ENCODE measurements around the gene IGSF9.

The IGSF9 gene

DNA sequence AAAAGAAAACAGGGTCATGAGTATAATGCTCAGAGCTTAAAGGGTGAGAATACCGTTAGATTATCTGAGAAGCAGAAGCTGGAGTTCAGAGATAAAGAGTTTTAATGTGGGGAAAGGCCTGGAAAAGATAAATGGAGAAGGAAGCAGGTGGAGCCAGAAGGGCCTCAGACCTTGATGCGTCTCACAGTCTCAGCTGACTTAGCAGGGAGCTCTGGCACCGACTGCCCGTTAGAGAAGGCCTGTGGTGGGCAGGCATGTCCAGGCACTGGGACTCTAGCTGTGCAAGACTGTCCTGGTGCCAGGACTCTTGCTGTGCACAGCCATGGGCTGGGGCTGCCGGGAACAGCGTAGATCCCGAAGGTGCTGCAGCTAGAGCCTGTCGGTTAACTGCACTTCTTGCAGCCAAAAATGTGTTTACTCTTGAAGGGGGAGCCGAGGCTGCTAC lies 12.4 kb upstream of the IGSF9 start:
- no peak overlapping the region for H3K4me3 ChIP-seq (ENCODE audit: low read depth, low read length)
- TF ChIP-seq, protein P1, sequence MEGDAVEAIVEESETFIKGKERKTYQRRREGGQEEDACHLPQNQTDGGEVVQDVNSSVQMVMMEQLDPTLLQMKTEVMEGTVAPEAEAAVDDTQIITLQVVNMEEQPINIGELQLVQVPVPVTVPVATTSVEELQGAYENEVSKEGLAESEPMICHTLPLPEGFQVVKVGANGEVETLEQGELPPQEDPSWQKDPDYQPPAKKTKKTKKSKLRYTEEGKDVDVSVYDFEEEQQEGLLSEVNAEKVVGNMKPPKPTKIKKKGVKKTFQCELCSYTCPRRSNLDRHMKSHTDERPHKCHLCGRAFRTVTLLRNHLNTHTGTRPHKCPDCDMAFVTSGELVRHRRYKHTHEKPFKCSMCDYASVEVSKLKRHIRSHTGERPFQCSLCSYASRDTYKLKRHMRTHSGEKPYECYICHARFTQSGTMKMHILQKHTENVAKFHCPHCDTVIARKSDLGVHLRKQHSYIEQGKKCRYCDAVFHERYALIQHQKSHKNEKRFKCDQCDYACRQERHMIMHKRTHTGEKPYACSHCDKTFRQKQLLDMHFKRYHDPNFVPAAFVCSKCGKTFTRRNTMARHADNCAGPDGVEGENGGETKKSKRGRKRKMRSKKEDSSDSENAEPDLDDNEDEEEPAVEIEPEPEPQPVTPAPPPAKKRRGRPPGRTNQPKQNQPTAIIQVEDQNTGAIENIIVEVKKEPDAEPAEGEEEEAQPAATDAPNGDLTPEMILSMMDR (IDR thresholded peaks at IDR 0.05; ENCODE audit: control insufficient read depth, extremely low read depth, insufficient read depth) = no peak
- no peak for DNase-seq (ENCODE audit: low read depth)

GRCh38 chr1:159955456-159955855 lies 10.0 kb upstream of the IGSF9 start:
- H3K4me3 ChIP-seq (ENCODE audit: low read depth, low read length) = no peak overlapping the region
- TF ChIP-seq, protein P1 (IDR thresholded peaks at IDR 0.05; ENCODE audit: control insufficient read depth, extremely low read depth, insufficient read depth) = no peak
- no peak for DNase-seq (ENCODE audit: low read depth)

- TF ChIP-seq, protein P1 (IDR thresholded peaks at IDR 0.05; ENCODE audit: control insufficient read depth, extremely low read depth, insufficient read depth) = no peak
- DNase-seq (ENCODE audit: low read depth) = no peak
- no peak within 1 kb of the TSS for H3K4me3 ChIP-seq (ENCODE audit: low read depth, low read length)
Observed at GRCh38 chr1:159953536-159954515, 8.4 kb upstream of the IGSF9 start, which contains the start of gene SLAMF9. SLAMF9 (minus strand) TSS chr1:159954237; CDS start chr1:159954137, 100 bp downstream.

DNA sequence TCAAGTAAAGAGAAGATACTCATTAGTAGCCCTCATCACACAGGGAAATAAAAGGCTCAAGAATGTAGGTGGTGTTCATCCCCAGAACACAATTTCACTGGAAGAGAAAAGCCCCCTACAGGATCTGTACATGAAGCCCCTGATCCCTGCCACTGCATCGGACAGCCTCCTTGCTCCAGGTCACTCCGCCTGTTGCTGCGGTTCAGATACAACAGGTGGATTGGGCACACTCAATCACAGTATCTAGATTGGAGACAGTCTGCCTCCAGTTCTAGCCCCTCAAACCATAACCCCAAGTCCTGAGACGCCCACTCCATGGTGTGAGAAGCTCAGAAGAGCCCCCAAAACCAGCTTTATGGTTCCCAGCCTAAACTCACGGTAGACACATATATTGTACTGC lies 7.5 kb upstream of the IGSF9 start:
- DNase-seq (ENCODE audit: low read depth) = no peak
- H3K4me3 ChIP-seq (ENCODE audit: low read depth, low read length) = no peak overlapping the region
- TF ChIP-seq, protein P1 (IDR thresholded peaks at IDR 0.05; ENCODE audit: control insufficient read depth, extremely low read depth, insufficient read depth) = no peak

GRCh38 chr1:159951551-159951950 lies 6.1 kb upstream of the IGSF9 start:
- DNase-seq (ENCODE audit: low read depth) = no peak
- TF ChIP-seq, protein P1 (IDR thresholded peaks at IDR 0.05; ENCODE audit: control insufficient read depth, extremely low read depth, insufficient read depth) = no peak
- no peak overlapping the region for H3K4me3 ChIP-seq (ENCODE audit: low read depth, low read length)

DNA sequence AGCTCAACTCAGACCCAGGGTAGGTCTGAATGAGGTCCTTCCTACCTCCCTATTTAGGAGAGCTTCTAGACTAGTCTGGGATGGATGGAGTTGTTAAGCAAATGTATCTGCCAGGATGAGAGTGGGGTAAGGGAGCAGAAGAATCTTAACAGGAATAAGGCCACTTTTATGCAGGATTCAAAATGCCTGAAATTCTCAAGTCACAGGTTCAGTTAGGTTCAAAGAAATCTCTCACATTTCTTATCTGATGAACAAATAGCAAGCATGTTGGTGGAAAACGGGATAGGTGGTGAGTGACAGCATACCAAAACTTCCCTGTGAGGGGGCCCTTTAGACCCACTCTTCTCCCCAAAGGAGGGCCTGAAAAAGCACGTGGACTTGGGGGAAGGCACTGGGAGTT lies 5.6 kb upstream of the IGSF9 start:
- no peak overlapping the region for H3K4me3 ChIP-seq (ENCODE audit: low read depth, low read length)
- TF ChIP-seq, protein P1 (IDR thresholded peaks at IDR 0.05; ENCODE audit: control insufficient read depth, extremely low read depth, insufficient read depth) = no peak
- DNase-seq (ENCODE audit: low read depth) = no peak
